K562 (cell line): ENCODE measurements around the gene HOXB6. TPM values are rescaled to one million over a fixed set of nuclear protein-coding genes. Genes with fewer than 3 reads are reported as not detected.

Source experiments
- CC2D1A ChIP-seq: fragments of 450-650 bp; IDR thresholded peaks from 2 replicates; pipeline ENCODE4 v1.6.1; 2017; ENCODE audit warnings: mild to moderate bottlenecking
- CREB3 ChIP-seq: fragments of 450-650 bp; conservative IDR thresholded peaks from 2 replicates; pipeline ENCODE4 v1.6.1; 2016; ENCODE audit warnings: missing genetic modification characterization, low read depth, mild to moderate bottlenecking, missing compliant biosample characterization, moderate library complexity
- CTCF ChIP-seq, 3 experiments: IDR thresholded peaks in 2 of 3; conservative IDR thresholded peaks in 1 of 3; 2 replicates each; pipeline ENCODE4 v1.5.1; 2011 to 2012; ENCODE audit warnings: low read length in 3 of 3, mild to moderate bottlenecking in 3 of 3, control low read depth in 2 of 3, improper control_type of control experiment in 1 of 3, inconsistent platforms in 1 of 3, low read depth in 1 of 3, mixed read lengths in 1 of 3, moderate library complexity in 1 of 3; ENCODE audit not compliant: insufficient read depth in 2 of 3
- DDX20 ChIP-seq: fragments of 450-650 bp; IDR thresholded peaks from 2 replicates; pipeline ENCODE4 v1.6.1; 2016; ENCODE audit warnings: missing genetic modification characterization, low read depth, mild to moderate bottlenecking, missing compliant biosample characterization, moderate library complexity
- ETV5 ChIP-seq: sonication (generic); formaldehyde crosslinking; IDR thresholded peaks from 2 replicates; pipeline ENCODE4 v1.4.0; 2020; ENCODE audit warnings: low read depth, mild to moderate bottlenecking, missing genetic modification reagents
- NFYB ChIP-seq: IDR thresholded peaks from 2 replicates; pipeline ENCODE4 v1.6.1; 2011; ENCODE audit warnings: mild to moderate bottlenecking, moderate library complexity; ENCODE audit not compliant: insufficient read length; ENCODE audit errors: extremely low read depth
- PHTF2 ChIP-seq: fragments of 250-450 bp; sonication (Bioruptor Pico); IDR thresholded peaks from 2 replicates; pipeline ENCODE4 v1.5.0; 2021; ENCODE audit warnings: mild to moderate bottlenecking
- PTBP1 ChIP-seq: fragments of 200-400 bp; formaldehyde crosslinking; IDR thresholded peaks from 2 replicates; pipeline ENCODE4 v1.6.1; 2017; ENCODE audit warnings: low read depth, low read length
- RBM22 ChIP-seq: fragments of 200-400 bp; formaldehyde crosslinking; IDR thresholded peaks from 2 replicates; pipeline ENCODE4 v1.6.1; 2018; ENCODE audit warnings: low read length, low read depth; ENCODE audit not compliant: poor library complexity, severe bottlenecking
- SIX5 ChIP-seq, 2 experiments: IDR thresholded peaks; 2 replicates each; pipeline ENCODE4 v1.6.1; 2011; ENCODE audit warnings: low read length in 2 of 2, borderline replicate concordance in 1 of 2, low read depth in 1 of 2, mild to moderate bottlenecking in 1 of 2, moderate library complexity in 1 of 2; ENCODE audit not compliant: insufficient read depth in 1 of 2
- SRSF1 ChIP-seq: fragments of 200-400 bp; formaldehyde crosslinking; IDR thresholded peaks from 2 replicates; pipeline ENCODE4 v1.6.1; 2017; ENCODE audit warnings: mild to moderate bottlenecking, low read depth, low read length, moderate library complexity
- STAG1 ChIP-seq: sonication (generic); formaldehyde crosslinking; IDR thresholded peaks from 2 replicates; pipeline ENCODE4 v1.5.0; 2020; ENCODE audit warnings: missing genetic modification reagents, borderline replicate concordance
- STAT5A ChIP-seq: IDR thresholded peaks from 2 replicates; pipeline ENCODE4 v1.6.1; 2012; ENCODE audit warnings: low read length, inconsistent platforms, borderline replicate concordance
- TOE1 ChIP-seq, 2 experiments: fragments of 450-650 bp in 1 of 2; sonication (generic) in 1 of 2; formaldehyde crosslinking in 1 of 2; IDR thresholded peaks; 2 replicates each; pipeline versions ENCODE4 v1.7.1 to v1.8.0; 2016 to 2022; ENCODE audit warnings: borderline replicate concordance in 2 of 2, mild to moderate bottlenecking in 2 of 2, antibody characterized with exemption in 1 of 2, inconsistent platforms in 1 of 2, low read depth in 1 of 2, missing genetic modification reagents in 1 of 2, moderate library complexity in 1 of 2
- XRCC4 ChIP-seq: IDR thresholded peaks from one replicate; pipeline ENCODE4 v1.6.1; 2011; ENCODE audit not compliant: insufficient read depth, insufficient read length; ENCODE audit errors: extremely low read depth
- ZBTB11 ChIP-seq, 3 experiments: fragments of 200-800 bp in 1 of 3; fragments of 250-450 bp in 1 of 3; fragments of 450-650 bp in 1 of 3; sonication (Bioruptor Pico) in 1 of 3; sonication (Bioruptor generic) in 1 of 3; formaldehyde crosslinking in 1 of 3; IDR thresholded peaks; 2 replicates each; pipeline versions ENCODE4 v1.6.1 to v1.8.0; 2016 to 2022; ENCODE audit warnings: mild to moderate bottlenecking in 2 of 3, missing genetic modification characterization in 2 of 3, missing compliant biosample characterization in 1 of 3, moderate library complexity in 1 of 3
- ZBTB17 ChIP-seq: fragments of 450-650 bp; formaldehyde crosslinking; IDR thresholded peaks from 2 replicates; pipeline ENCODE4 v1.4.0; 2020; ENCODE audit warnings: mild to moderate bottlenecking
- ZNF121 ChIP-seq: sonication (generic); formaldehyde crosslinking; conservative IDR thresholded peaks from 2 replicates; pipeline ENCODE4 v1.8.0; 2022; ENCODE audit warnings: missing genetic modification reagents
- ZNF431 ChIP-seq: sonication (generic); formaldehyde crosslinking; IDR thresholded peaks from 2 replicates; pipeline ENCODE4 v1.8.0; 2022; ENCODE audit warnings: mild to moderate bottlenecking, missing genetic modification reagents
- ZNF589 ChIP-seq: fragments of 200-800 bp; sonication (Bioruptor generic); IDR thresholded peaks from 2 replicates; pipeline ENCODE4 v1.6.1; 2016; ENCODE audit warnings: low read depth, missing genetic modification characterization, missing compliant biosample characterization
- polyA plus RNA-seq, 8 experiments: library from polyadenylated mRNA; depleted of rRNA in 4 of 8; stranded (reverse) in 5 of 8; unstranded in 3 of 8; fragments of >200 nt; fragmentation: Nextera tagmentation in 2 of 8; fragmentation: Illumina TruSeq in 1 of 8; extraction: Ambion mirVana in 2 of 8; extraction: Trizol in 1 of 8; gene quantifications; 2 replicates each; pipeline versions ENCODE4 v1.2.1 to v1.2.3, GENCODE V29; 2011 to 2014; ENCODE audit warnings: inconsistent platforms in 1 of 8, missing spikeins in 1 of 8
- total RNA-seq, 7 experiments: library from RNA; depleted of rRNA in 6 of 7; stranded (reverse); fragments of >200 nt in 6 of 7; fragmentation: Illumina TruSeq in 2 of 7; extraction: Trizol in 2 of 7; gene quantifications; 2 replicates each; pipeline versions ENCODE4 v1.2.1 to v1.2.3, GENCODE V29; 2011 to 2021; ENCODE audit warnings: low replicate concordance in 1 of 7

Gene HOXB6
- total and polyA plus RNA-seq, 9 of the 15 experiments (the other 6 are each of a cell fraction or from before 2014, with no cell fraction given), result 1.2 to 14.8 (median 4.9) TPM

- TF ChIP-seq TOE1 (IDR thresholded peaks at IDR 0.05; ENCODE audit: borderline replicate concordance) (peak; percentile 60; the same call in 1 of the 2 replicates), TOE1 (CRISPR knock-in tag; IDR thresholded peaks at IDR 0.05; ENCODE audit: borderline replicate concordance, low read depth) (no peak), DDX20 (no peak), ZBTB11 (CRISPR knock-in tag; IDR thresholded peaks at IDR 0.05) (no peak), CTCF (IDR thresholded peaks at IDR 0.05 in 2 of 3, conservative IDR thresholded peaks at IDR 0.05 in 1 of 3; ENCODE audit: insufficient read depth in 2 of 3, low read depth in 1 of 3, low read length in 3 of 3) (no peak), CREB3 (tag) (no peak), RBM22 (no peak), XRCC4 (no peak), CC2D1A (no peak), ETV5 (CRISPR knock-in tag) (no peak), STAT5A (no peak), STAG1 (CRISPR knock-in tag) (no peak), ZNF589 (CRISPR knock-in tag) (no peak), ZNF121 (no peak), ZBTB17 (no peak), PHTF2 (CRISPR knock-in tag) (no peak), NFYB (no peak), SIX5 (IDR thresholded peaks at IDR 0.05; ENCODE audit: borderline replicate concordance in 1 of 2, insufficient read depth in 1 of 2, low read depth in 1 of 2, low read length in 2 of 2) (no peak), PTBP1 (no peak), SRSF1 (no peak), ZNF431 (no peak)
Measured at GRCh38 chr17:48548523-48549280, 56.1 kb downstream of the HOXB6 start (continued).
